ENCODE measurements around the gene LIG1. TPM values are rescaled to one million over a fixed set of nuclear protein-coding genes. Genes with fewer than 3 reads are reported as not detected.

Gene LIG1
- total RNA-seq, 1 donor from 2014 or later, result 3.4 TPM

DNA sequence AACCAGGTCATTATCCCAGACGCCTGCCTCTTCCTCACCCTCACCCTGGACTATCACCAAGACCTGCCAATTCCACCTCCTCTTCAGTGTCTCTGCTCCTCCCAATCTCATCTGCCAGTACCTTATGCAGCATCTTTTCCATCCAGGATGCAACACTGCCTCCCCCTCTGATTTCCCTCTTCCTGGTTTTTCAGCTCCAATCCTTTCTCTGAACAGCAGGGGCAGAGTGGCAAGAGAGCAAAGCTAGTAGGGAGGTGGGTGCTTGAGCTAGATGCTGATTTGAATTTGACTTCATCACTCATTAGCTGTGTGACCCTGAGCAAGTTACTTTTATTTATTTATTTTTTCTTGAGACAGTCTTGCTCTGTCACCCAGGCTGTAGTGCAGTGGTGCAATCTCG lies 100.7 kb downstream of the LIG1 start:
- H3K27ac ChIP-seq (replicated peaks), result no peak overlapping the region
- H3K36me3 ChIP-seq, result peaks cover 68% of the 10 kb centered on the region
- TF ChIP-seq, protein P1, sequence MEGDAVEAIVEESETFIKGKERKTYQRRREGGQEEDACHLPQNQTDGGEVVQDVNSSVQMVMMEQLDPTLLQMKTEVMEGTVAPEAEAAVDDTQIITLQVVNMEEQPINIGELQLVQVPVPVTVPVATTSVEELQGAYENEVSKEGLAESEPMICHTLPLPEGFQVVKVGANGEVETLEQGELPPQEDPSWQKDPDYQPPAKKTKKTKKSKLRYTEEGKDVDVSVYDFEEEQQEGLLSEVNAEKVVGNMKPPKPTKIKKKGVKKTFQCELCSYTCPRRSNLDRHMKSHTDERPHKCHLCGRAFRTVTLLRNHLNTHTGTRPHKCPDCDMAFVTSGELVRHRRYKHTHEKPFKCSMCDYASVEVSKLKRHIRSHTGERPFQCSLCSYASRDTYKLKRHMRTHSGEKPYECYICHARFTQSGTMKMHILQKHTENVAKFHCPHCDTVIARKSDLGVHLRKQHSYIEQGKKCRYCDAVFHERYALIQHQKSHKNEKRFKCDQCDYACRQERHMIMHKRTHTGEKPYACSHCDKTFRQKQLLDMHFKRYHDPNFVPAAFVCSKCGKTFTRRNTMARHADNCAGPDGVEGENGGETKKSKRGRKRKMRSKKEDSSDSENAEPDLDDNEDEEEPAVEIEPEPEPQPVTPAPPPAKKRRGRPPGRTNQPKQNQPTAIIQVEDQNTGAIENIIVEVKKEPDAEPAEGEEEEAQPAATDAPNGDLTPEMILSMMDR (IDR thresholded peaks at IDR 0.05; ENCODE audit: borderline replicate concordance), result no peak
- H3K4me1 ChIP-seq, result no peaks in the 10 kb centered on the region
- intact Hi-C loops (cut with micrococcal nuclease), result no loop called here
- H3K9me3 ChIP-seq (replicated peaks), result no peaks in the 10 kb centered on the region
- no peaks in the 10 kb centered on the region for H3K27me3 ChIP-seq (ENCODE audit: low read depth)
- no peak overlapping the region for H3K4me3 ChIP-seq
- DNase-seq, result no peak

Other genes starting within 250 kb of the LIG1 start
- gene BSPH1, start 178.2 kb downstream of the LIG1 start, total RNA-seq, result not detected
- gene ELSPBP1, start 175.7 kb downstream of the LIG1 start, total RNA-seq, result not detected
- not detected for gene CABP5, start 126.3 kb downstream of the LIG1 start, total RNA-seq
- gene PLA2G4C, start 59.5 kb downstream of the LIG1 start, total RNA-seq, result 35.3 TPM
- 7.6 TPM for gene ZSWIM9, start 336 bp upstream of the LIG1 start, total RNA-seq
- 33.3 TPM for gene CARD8, start 85.6 kb upstream of the LIG1 start, total RNA-seq
- gene ZNF114, start 99.7 kb upstream of the LIG1 start, total RNA-seq, result 0.55 TPM
- 32.1 TPM for gene EMP3, start 155.2 kb upstream of the LIG1 start, total RNA-seq
- 108 TPM for gene TMEM143, start 193.6 kb upstream of the LIG1 start, total RNA-seq
- gene SYNGR4, start 194.0 kb upstream of the LIG1 start, total RNA-seq, result not detected
- 68.4 TPM for gene KDELR1, start 221.2 kb upstream of the LIG1 start, total RNA-seq
- gene GRIN2D, start 223.3 kb upstream of the LIG1 start, total RNA-seq, result 0.30 TPM